Ramos (cell line): Measurements from ENCODE around the gene FGD4.

ENCODE experiments used
- in situ Hi-C: fragments of 300-500 bp; cut with MboI; formaldehyde crosslinking; loops from one replicate; pipeline ENCODE4 v1.14.3; 2022; ENCODE audit warnings: low sequenced_read_pairs; ENCODE audit not compliant: unreplicated experiment

Gene FGD4

GRCh38 chr12:32692358-32692757 lies 293.0 kb downstream of the FGD4 start:
- in situ Hi-C loops: no loop called here

- in situ Hi-C loops: no loop called here
These were observed 293.7 kb downstream of the FGD4 start for GRCh38 chr12:32693036-32693435.
